NCI-H1048 (cell line): Measurements from ENCODE around the gene ZNF180.
"Not testable (repeated sequence)": the region's sequence is repeated elsewhere in the genome, so short reads cannot be mapped to it uniquely, and the experiment has no call there.

ENCODE experiments used
- DNase-seq: peaks from one replicate; lab custom pipeline; 2025; lab: John Stamatoyannopoulos, UW

ZNF180 gene

DNA sequence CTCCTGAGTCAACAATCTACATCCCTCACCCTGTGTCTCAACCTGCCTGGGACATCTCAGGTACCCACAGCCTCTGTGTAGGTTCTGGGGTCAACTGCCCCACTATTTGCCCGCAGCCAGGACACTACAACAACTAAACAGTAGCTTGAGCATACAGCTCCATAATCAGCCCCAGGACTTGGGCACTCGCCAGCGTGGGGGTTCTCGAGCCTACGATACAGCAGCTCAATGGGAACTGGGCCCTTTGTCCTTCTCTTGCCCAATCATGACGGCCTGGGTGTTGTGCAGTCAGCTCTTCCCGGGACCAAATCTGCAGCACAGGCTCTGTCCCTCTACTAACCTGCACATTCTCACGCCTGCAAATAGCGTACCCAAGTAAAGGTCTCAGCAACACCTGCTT lies 1.3 kb downstream of the ZNF180 start:
- DNase-seq, result no peak

DNA sequence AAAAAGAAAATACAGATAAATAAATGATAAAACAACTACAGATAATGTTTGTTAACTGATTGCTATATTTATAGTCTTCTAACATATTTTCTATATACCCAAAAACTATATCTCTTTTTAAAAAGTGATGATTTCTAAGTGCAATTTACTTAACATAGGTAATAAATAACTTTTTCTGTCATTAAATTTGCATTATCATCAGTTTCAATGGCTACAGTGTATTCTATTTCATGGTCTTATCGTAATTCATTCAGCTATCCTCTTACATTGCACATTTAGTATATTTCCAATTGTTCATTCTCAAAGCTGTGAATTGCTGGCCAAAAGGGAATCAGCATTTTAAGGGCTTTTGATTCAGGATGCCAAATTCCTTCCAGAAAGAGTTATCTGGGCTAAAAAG lies 3.6 kb downstream of the ZNF180 start:
- DNase-seq, result no peak

DNA sequence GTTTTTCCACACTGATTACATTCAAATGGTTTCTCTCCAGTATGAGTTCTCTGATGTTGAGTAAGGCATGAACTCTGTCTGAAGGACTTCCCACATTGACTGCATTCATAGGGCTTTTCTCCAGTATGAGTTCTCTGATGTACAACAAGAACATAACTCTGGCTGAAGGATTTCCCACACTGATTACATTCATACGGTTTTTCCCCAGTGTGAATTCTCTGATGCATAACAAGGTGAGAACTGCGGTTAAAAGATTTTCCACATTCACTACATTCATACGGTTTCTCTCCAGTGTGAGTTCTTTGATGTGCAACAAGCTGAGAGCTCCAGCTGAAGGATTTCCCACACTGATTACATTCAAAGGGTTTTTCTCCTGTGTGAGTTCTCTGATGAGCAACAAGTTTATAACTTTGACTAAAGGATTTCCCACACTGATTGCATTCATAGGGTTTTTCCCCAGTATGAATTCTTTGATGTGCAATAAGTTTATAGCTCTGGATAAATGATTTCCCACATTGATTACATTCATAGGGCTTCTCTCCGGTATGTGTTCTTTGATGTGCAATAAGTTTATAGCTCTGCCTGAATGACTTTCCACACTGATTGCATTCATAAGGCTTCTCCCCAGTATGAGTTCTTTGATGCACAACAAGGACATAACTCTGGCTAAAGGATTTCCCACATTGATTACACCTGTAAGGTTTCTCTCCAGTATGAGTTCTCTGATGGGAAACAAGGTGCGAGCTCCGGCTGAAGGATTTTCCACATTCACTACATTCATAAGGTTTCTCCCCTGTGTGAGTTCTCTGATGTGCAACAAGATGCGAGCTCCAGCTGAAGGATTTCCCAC lies 23.5 kb downstream of the ZNF180 start:
- DNase-seq, result no peak

DNA sequence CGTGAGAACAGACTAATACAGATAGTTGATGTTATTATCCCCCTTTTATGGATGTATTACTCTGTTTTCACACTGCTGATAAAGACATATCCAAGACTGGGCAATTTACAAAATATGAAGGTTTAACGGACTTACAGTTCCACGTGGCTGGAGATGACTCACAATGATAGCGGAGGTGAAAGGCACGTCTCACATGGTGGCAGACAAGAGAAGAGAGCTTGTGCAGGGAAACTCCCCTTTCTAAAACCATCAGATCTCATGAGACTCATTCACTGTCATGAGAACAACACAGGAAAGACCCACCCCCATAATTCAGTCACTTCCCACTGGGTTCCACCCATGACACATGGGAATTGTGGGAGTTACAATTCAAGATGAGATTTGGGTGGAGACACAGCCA lies 31.6 kb downstream of the ZNF180 start:
- DNase-seq, result not testable (repeated sequence)

DNA sequence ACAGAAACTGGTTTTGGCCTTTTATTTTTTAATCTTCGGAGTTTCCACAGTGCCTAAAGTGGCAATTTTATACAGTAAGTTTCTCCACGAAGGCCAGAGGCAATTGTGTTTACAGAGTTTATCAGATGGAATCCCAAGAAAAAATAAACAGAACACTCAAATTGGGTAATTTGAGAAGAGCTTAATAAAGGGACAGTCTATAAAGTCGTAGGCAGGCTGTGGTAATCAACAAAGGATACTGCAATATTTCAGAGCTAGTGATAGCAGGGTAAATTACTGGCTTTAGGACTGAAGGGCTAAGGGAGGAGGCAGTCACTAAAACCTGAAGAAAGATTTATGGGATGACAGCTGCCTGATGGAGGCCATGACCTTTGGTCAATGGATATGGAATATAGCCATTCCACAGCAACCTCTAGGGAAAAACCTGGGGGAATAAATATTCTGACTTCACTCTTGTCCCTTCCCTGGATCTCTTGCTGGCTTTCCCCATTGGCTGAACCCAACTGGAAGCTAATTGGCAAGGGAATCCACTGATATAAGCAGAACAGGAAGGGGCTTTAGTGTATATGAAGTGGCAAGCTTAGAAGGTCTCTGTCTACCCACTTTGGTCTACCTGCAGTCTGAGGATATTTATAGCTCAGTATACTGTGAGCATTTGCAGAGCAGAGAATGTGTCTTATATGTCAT lies 37.6 kb downstream of the ZNF180 start:
- DNase-seq, result not testable (repeated sequence)

DNA sequence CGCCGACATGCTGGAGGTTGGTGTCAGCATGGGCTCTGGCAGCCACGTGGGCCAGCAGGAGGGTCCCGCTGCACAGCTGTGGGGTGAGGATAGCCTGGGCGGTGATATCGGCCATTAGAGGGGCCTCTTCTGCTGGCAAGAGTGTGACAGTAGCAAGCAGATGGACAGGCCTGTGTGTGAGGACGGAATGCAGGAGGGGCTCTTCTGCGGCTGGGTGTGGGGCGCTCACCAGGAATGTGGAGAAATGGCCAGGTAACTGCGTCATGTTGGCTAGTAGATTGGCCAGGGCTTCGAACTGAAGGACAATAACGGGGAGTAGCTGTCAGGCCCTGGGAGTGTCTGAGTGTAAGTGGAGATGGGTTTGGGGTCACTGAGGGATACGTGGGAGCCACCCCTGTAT lies 44.3 kb downstream of the ZNF180 start:
- not testable (repeated sequence) for DNase-seq

DNA sequence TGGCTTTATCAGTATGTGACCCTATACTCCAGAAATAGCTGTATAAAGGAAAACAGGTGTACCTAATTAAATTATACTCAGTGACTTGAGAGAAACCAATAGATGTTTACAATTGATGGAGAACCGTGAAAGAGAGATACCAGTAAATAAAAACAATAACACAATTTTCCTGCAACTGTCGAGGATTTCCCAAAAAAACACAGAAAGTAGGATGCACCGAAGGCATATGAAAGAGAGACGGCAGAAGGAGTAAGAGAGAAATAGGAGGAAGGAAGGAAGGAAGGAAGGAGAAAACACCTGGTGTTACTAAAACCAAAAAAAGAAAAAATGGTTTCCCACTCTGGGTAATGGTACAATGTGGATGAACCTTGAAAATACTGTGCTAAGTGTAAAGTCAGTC lies 45.2 kb downstream of the ZNF180 start:
- DNase-seq, result no peak

DNA sequence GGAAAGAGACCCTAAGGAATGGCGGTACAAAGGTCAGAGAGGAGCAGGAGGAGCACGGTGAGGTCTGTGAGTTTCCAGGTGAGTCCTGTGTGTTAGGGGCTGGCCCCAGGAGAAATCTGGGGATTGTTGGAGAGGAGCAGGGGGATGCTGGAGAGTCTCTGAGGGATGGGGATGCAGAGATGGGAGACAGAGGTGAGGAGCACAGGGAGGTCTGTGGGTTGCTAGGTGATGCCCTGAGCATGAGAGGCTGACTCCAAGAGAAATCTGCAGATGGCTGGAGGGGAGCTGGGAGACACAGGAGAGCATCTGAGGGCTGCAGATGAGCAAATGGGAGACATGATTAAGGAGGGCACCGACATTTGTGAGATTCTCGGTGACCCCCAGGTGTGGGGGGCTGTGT lies 48.0 kb downstream of the ZNF180 start:
- no peak for DNase-seq

DNA sequence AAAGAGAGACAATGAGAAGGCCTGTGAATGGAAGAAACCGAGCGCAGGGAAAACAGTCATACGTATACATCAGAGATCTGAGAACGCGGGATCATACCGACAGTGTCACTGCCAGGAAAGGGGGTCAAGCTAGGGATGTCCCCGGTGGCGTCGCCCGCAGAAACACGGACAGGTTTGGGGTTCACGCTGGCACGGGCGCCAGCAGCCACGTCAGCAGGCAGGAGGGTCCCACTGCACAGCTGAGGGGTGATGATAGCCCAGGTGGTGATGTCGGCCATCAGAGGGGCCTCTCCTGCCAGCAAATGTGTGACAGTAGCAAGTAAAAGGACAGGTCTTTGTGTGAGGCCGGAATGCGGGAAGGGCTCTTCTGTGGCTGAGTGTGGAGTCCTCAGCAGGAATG lies 48.6 kb downstream of the ZNF180 start:
- DNase-seq, result no peak

DNA sequence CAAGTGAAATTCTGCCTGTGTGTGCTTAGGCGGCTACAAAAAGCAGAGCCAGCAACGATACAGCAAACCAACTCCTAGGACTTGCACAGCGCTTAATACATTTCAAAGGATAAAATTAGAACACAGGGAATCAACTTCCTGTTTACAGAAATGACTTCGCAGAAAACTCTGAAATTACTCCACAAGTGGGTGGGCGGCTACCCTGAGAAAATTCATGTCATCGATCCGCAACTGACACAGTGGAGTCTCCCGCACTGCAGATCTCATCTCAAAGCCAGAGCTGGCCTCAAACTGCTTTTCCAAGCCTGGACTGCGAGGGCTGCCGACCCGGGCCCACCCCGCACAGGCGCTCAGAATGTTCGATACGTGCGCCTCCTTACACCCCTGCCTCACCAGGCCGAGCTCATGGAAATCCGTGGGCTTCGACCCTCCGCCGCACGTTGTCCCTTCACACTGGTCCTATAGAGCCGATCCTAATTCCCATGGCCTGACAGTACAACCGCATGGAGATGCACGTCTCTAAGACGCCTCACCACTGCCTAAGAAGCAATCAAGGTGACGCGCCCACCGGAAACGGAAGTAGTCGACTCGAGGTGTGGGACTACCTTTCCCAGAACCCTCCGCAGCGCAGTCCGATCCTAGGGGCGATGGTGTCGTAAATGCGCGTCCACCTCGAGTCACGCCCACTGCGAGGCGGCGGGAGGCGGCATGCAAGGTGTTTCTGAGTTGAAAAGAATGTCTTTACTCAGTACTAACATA lies 52.2 kb downstream of the ZNF180 start, which contains the start of gene ZNF229:
Gene ZNF229, minus strand, starts transcription at position 557 of the 759 bp plus-strand sequence. CDS start 5,625 bp downstream, outside the sequence.
- DNase-seq, result no peak

DNA sequence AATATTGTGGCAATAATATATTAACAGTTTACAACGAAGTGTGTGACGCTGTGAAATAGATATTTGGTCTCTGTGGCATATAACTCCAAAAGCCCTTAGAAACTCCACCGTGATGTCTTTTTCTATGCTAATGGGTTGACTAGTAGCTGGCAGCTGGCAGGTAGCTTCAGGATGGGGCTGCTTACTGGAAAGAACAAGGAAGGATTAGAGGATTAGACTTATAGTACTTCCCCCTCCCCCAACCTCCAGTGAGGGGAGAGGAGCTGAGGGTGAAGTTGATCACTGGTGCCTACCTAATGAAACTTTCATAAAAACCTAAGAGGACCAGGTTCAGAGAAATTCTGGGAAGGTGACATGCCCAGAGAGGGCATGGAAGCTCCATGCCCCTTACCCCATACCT lies 61.9 kb downstream of the ZNF180 start:
- no peak for DNase-seq

DNA sequence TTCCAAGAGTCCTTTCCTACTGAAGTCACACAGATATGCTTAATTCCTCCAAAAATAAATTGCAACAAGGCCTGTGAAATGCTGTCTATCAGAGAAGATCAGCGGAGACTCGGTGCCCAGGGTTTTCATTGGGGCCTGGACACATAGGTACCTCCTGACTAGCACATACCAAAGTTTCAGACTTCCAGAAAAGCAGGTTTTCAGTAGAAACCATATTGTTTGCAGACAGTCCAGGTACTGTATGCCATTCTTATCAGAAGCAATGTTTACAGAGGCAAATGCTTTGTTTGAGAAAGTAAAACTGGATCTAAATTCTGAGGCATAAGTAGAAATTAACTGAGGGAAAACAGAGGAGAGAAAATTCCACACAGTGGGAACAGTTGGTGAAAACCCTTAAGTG lies 64.9 kb downstream of the ZNF180 start:
- no peak for DNase-seq

DNA sequence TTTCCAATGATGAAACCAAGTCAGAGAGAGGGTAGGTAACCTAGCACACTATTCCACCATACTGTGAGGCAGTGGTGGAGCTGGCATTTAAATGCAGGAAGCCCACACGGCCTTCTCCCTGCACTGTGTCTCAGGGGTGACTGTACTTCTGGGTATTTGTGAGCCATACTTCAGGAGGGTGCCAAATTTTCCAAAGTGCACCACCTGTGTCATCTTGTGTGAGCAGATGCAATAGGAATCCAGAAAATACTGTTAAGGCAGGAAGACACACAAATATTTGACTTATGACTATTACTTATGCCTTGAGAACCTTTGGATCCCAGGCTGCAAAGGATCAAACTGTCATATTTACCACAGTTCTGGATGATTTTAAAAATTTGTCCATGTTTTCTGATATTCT lies 69.4 kb downstream of the ZNF180 start:
- DNase-seq, result no peak
